ENCODE results near the gene JPH2. TPM values are rescaled to one million over a fixed set of nuclear protein-coding genes. Genes with fewer than 3 reads are reported as not detected.

JPH2 gene
- total RNA-seq, 1 donor from 2014 or later = 0.12 TPM

GRCh38 chr20:44064501-44065400 is 122.2 kb downstream of the JPH2 start:
- peaks cover 2% of the 10 kb centered on the region for H3K9me3 Mint-ChIP-seq (ENCODE audit: low read depth)
- DNase-seq (ENCODE audit: low spot score, unreplicated experiment) = peak; percentile 5
- H3K4me3 Mint-ChIP-seq (ENCODE audit: low read depth) = no peak overlapping the region
- no peak for TF ChIP-seq CTCF (IDR thresholded peaks at IDR 0.05; ENCODE audit: unreplicated experiment)
- H3K27ac Mint-ChIP-seq = no peak overlapping the region
- no peaks in the 10 kb centered on the region for H3K36me3 Mint-ChIP-seq (ENCODE audit: insufficient read depth)
- no peaks in the 10 kb centered on the region for H3K4me1 Mint-ChIP-seq (ENCODE audit: low read depth)
- no peaks in the 10 kb centered on the region for H3K27me3 Mint-ChIP-seq

Other genes with a start within 250 kb of the JPH2 start
- 34.9 and 35.0 TPM in 2 replicates for gene OSER1, start 23.6 kb upstream of the JPH2 start, total RNA-seq
- gene GDAP1L1, start 60.1 kb upstream of the JPH2 start, total RNA-seq = 0.24 and 1.1 TPM in 2 replicates
- gene FITM2, start 124.0 kb upstream of the JPH2 start, total RNA-seq = 4.3 and 4.4 TPM in 2 replicates
- not detected in 2 replicates for gene R3HDML, start 149.9 kb upstream of the JPH2 start, total RNA-seq
- gene HNF4A, start 168.5 kb upstream of the JPH2 start, total RNA-seq = 71.1 and 72.9 TPM in 2 replicates

All from progenitor cell of endocrine pancreas (in vitro differentiated cells).